Measurements from ENCODE around the gene RECQL. TPM values are rescaled to one million over a fixed set of nuclear protein-coding genes. Genes with fewer than 3 reads are reported as not detected.
"Not testable (repeated sequence)": the region's sequence is repeated elsewhere in the genome, so short reads cannot be mapped to it uniquely, and the experiment has no call there.

RECQL gene
- polyA plus RNA-seq, 3 donors: 27.5 to 34.4 (median 30.1) TPM

- DNase-seq (ENCODE audit: extremely low read depth in 1 of 11, low read depth in 9 of 11, low spot score in 4 of 11): no peak
Measured at GRCh38 chr12:21518451-21518850, 17.0 kb upstream of the RECQL start.

GRCh38 chr12:21516281-21516680 is 14.8 kb upstream of the RECQL start:
- no peak for DNase-seq (ENCODE audit: extremely low read depth in 1 of 11, low read depth in 9 of 11, low spot score in 4 of 11)

- DNase-seq (ENCODE audit: extremely low read depth in 1 of 11, low read depth in 9 of 11, low spot score in 4 of 11): no peak
Measured at GRCh38 chr12:21509768-21510167, 8.3 kb upstream of the RECQL start.

- no peak for DNase-seq (ENCODE audit: extremely low read depth in 1 of 11, low read depth in 9 of 11, low spot score in 4 of 11)
Measured at GRCh38 chr12:21507849-21508248, 6.4 kb upstream of the RECQL start.

GRCh38 chr12:21505888-21506287 is 4.5 kb upstream of the RECQL start:
- no peak for DNase-seq (ENCODE audit: extremely low read depth in 1 of 11, low read depth in 9 of 11, low spot score in 4 of 11)

GRCh38 chr12:21502872-21503271 is 1.4 kb upstream of the RECQL start:
- no peak for DNase-seq (ENCODE audit: extremely low read depth in 1 of 11, low read depth in 9 of 11, low spot score in 4 of 11)

- peak in 3 of 11 donors; percentile 8 to 22 (median 14) for DNase-seq (ENCODE audit: extremely low read depth in 1 of 11, low read depth in 9 of 11, low spot score in 4 of 11)
Measured at GRCh38 chr12:21502164-21502496, 695 bp upstream of the RECQL start.

- no peak for DNase-seq (ENCODE audit: extremely low read depth in 1 of 11, low read depth in 9 of 11, low spot score in 4 of 11)
Measured at GRCh38 chr12:21500786-21501257, 613 bp downstream of the RECQL start.

GRCh38 chr12:21499765-21500164 is 1.7 kb downstream of the RECQL start:
- no peak for DNase-seq (ENCODE audit: extremely low read depth in 1 of 11, low read depth in 9 of 11, low spot score in 4 of 11)

GRCh38 chr12:21485998-21486397 is 15.4 kb downstream of the RECQL start:
- no peak for DNase-seq (ENCODE audit: extremely low read depth in 1 of 11, low read depth in 9 of 11, low spot score in 4 of 11)

GRCh38 chr12:21483531-21483930 is 17.9 kb downstream of the RECQL start:
- DNase-seq (ENCODE audit: extremely low read depth in 1 of 11, low read depth in 9 of 11, low spot score in 4 of 11): no peak

GRCh38 chr12:21478756-21479455 is 22.5 kb downstream of the RECQL start:
- no peak for DNase-seq (ENCODE audit: extremely low read depth in 1 of 11, low read depth in 9 of 11, low spot score in 4 of 11)

GRCh38 chr12:21476949-21477348 is 24.5 kb downstream of the RECQL start:
- no peak for DNase-seq (ENCODE audit: extremely low read depth in 1 of 11, low read depth in 9 of 11, low spot score in 4 of 11)

GRCh38 chr12:21475552-21475951 is 25.9 kb downstream of the RECQL start:
- DNase-seq (ENCODE audit: extremely low read depth in 1 of 11, low read depth in 9 of 11, low spot score in 4 of 11): no peak

- no peak for DNase-seq (ENCODE audit: extremely low read depth in 1 of 11, low read depth in 9 of 11, low spot score in 4 of 11)
Measured at GRCh38 chr12:21472197-21472823, 29.1 kb downstream of the RECQL start.

- no peak for DNase-seq (ENCODE audit: extremely low read depth in 1 of 11, low read depth in 9 of 11, low spot score in 4 of 11)
Measured at GRCh38 chr12:21471294-21471693, 30.1 kb downstream of the RECQL start.

GRCh38 chr12:21467334-21467733 is 34.1 kb downstream of the RECQL start:
- not testable (repeated sequence) for DNase-seq (ENCODE audit: extremely low read depth in 1 of 11, low read depth in 9 of 11, low spot score in 4 of 11)

- no peak for DNase-seq (ENCODE audit: extremely low read depth in 1 of 11, low read depth in 9 of 11, low spot score in 4 of 11)
Measured at GRCh38 chr12:21459474-21459873, 42.0 kb downstream of the RECQL start.

GRCh38 chr12:21456291-21456780 is 45.1 kb downstream of the RECQL start:
- DNase-seq (ENCODE audit: extremely low read depth in 1 of 11, low read depth in 9 of 11, low spot score in 4 of 11): no peak

GRCh38 chr12:21453312-21453852 is 48.1 kb downstream of the RECQL start:
- no peak for DNase-seq (ENCODE audit: extremely low read depth in 1 of 11, low read depth in 9 of 11, low spot score in 4 of 11)
